H9 (cell line): ENCODE results near the gene NHS. TPM values are rescaled to one million over a fixed set of nuclear protein-coding genes. Genes with fewer than 3 reads are reported as not detected.

Experiments
- DNase-seq: peaks from one replicate; pipeline ENCODE4 v3.0.0-alpha.2; 2017
- H2AFZ ChIP-seq: one replicate; pipeline ENCODE4 v1.6.1; 2013; ENCODE audit warnings: mild to moderate bottlenecking, low read length, control low read depth, moderate library complexity
- H2AK5ac ChIP-seq: 2 replicates; pipeline ENCODE4 v1.6.1; 2013; ENCODE audit warnings: low read length, control low read depth, mixed read lengths; ENCODE audit not compliant: insufficient read length
- H2BK120ac ChIP-seq: one replicate; pipeline ENCODE4 v1.6.1; 2013; ENCODE audit warnings: low read depth, mild to moderate bottlenecking, low read length, control low read depth, inconsistent platforms; ENCODE audit not compliant: poor library complexity, severe bottlenecking
- H2BK12ac ChIP-seq: 2 replicates; pipeline ENCODE4 v1.6.1; 2013; ENCODE audit warnings: low read length, control low read depth, mixed read lengths, low read depth; ENCODE audit not compliant: insufficient read length
- H2BK15ac ChIP-seq: 2 replicates; pipeline ENCODE4 v1.6.1; 2013; ENCODE audit warnings: low read depth, low read length, control low read depth
- H2BK20ac ChIP-seq: one replicate; pipeline ENCODE4 v1.6.1; 2013; ENCODE audit warnings: low read depth, mild to moderate bottlenecking, low read length, control low read depth, inconsistent platforms; ENCODE audit not compliant: poor library complexity, severe bottlenecking
- H2BK5ac ChIP-seq: 2 replicates; pipeline ENCODE4 v1.6.1; 2013; ENCODE audit warnings: low read length, control low read depth, mixed read lengths; ENCODE audit not compliant: insufficient read length
- H3K14ac ChIP-seq: 2 replicates; pipeline ENCODE4 v1.6.1; 2013; ENCODE audit warnings: low read length, control low read depth; ENCODE audit not compliant: insufficient read depth
- H3K18ac ChIP-seq: 2 replicates; pipeline ENCODE4 v1.6.1; 2013; ENCODE audit warnings: low read depth, mild to moderate bottlenecking, mixed read lengths, low read length, control low read depth; ENCODE audit not compliant: insufficient read length
- H3K23ac ChIP-seq: 2 replicates; pipeline ENCODE4 v1.6.1; 2013; ENCODE audit warnings: low read length, control low read depth, mixed read lengths, low read depth; ENCODE audit not compliant: insufficient read length
- H3K23me2 ChIP-seq: 2 replicates; pipeline ENCODE4 v1.6.1; 2013; ENCODE audit warnings: low read depth, mild to moderate bottlenecking, mixed read lengths, low read length, control low read depth; ENCODE audit not compliant: insufficient read length, poor library complexity, severe bottlenecking
- H3K27ac ChIP-seq: 2 replicates; pipeline ENCODE4 v1.5.1; 2013; ENCODE audit warnings: low read length, control low read depth, mixed read lengths, low read depth; ENCODE audit not compliant: insufficient read length
- H3K27me3 ChIP-seq: 2 replicates; pipeline ENCODE4 v1.6.1; 2013; ENCODE audit warnings: low read length, control low read depth, inconsistent platforms; ENCODE audit not compliant: insufficient read depth
- H3K4ac ChIP-seq: 2 replicates; pipeline ENCODE4 v1.6.1; 2013; ENCODE audit warnings: low read depth, mild to moderate bottlenecking, control low read depth, inconsistent platforms, low read length, moderate library complexity
- H3K4me1 ChIP-seq: 2 replicates; pipeline ENCODE4 v1.6.1; 2013; ENCODE audit warnings: low read length, control low read depth, inconsistent platforms; ENCODE audit not compliant: insufficient read depth
- H3K4me2 ChIP-seq: 2 replicates; pipeline ENCODE4 v1.6.1; 2013; ENCODE audit warnings: low read length, control low read depth, mixed read lengths; ENCODE audit not compliant: insufficient read length, insufficient read depth
- H3K56ac ChIP-seq: 2 replicates; pipeline ENCODE4 v1.6.1; 2013; ENCODE audit warnings: low read depth, mild to moderate bottlenecking, mixed read lengths, low read length, control low read depth; ENCODE audit not compliant: insufficient read length
- H3K79me1 ChIP-seq: 2 replicates; pipeline ENCODE4 v1.6.1; 2013; ENCODE audit warnings: low read depth, mild to moderate bottlenecking, moderate library complexity, low read length, control low read depth, inconsistent platforms; ENCODE audit not compliant: insufficient read depth, poor library complexity, severe bottlenecking
- H3K79me2 ChIP-seq: 2 replicates; pipeline ENCODE4 v1.6.1; 2013; ENCODE audit warnings: low read length, control low read depth, inconsistent platforms; ENCODE audit not compliant: insufficient read depth
- H3K9ac ChIP-seq: 2 replicates; pipeline ENCODE4 v1.6.1; 2013; ENCODE audit warnings: low read length, control low read depth, mixed read lengths; ENCODE audit not compliant: insufficient read length; ENCODE audit errors: extremely low read depth
- H3K9me3 ChIP-seq: one replicate; pipeline ENCODE4 v1.6.1; 2013; ENCODE audit warnings: low read depth, low read length, inconsistent platforms; ENCODE audit not compliant: control insufficient read depth
- H3T11ph ChIP-seq: one replicate; pipeline ENCODE4 v1.6.1; 2013; ENCODE audit warnings: mild to moderate bottlenecking, low read length, control low read depth, inconsistent platforms
- H4K20me1 ChIP-seq: one replicate; pipeline ENCODE4 v1.6.1; 2013; ENCODE audit not compliant: control insufficient read depth, insufficient read length, insufficient read depth
- H4K5ac ChIP-seq: 2 replicates; pipeline ENCODE4 v1.6.1; 2013; ENCODE audit warnings: low read depth, mild to moderate bottlenecking, mixed read lengths, low read length, control low read depth; ENCODE audit not compliant: insufficient read length
- H4K8ac ChIP-seq: replicated peaks from 2 replicates; pipeline ENCODE4 v1.6.1; 2013; ENCODE audit warnings: low read length, control low read depth, mixed read lengths, low read depth; ENCODE audit not compliant: insufficient read length
- H4K91ac ChIP-seq: 2 replicates; pipeline ENCODE4 v1.6.1; 2013; ENCODE audit warnings: low read depth, mild to moderate bottlenecking, moderate library complexity, mixed read lengths, low read length, control low read depth; ENCODE audit not compliant: insufficient read length
- H3K27ac Mint-ChIP-seq, 3 experiments: 2 replicates in 2 of 3; 3 replicates in 1 of 3; pipeline ENCODE4 v1.8.0; 2020 to 2021; ENCODE audit warnings: mixed read lengths in 3 of 3, mild to moderate bottlenecking in 1 of 3, moderate library complexity in 1 of 3
- H3K27me3 Mint-ChIP-seq: 2 replicates; pipeline ENCODE4 v1.8.0; 2021; ENCODE audit warnings: low read depth, mild to moderate bottlenecking, moderate library complexity, mixed read lengths
- H3K36me3 Mint-ChIP-seq, 3 experiments: 2 replicates in 2 of 3; 3 replicates in 1 of 3; pipeline ENCODE4 v1.8.0; 2020 to 2021; ENCODE audit warnings: low read depth in 3 of 3, mixed read lengths in 3 of 3; ENCODE audit not compliant: insufficient read depth in 1 of 3
- H3K4me1 Mint-ChIP-seq, 2 experiments: 2 replicates each; pipeline ENCODE4 v1.8.0; 2020; ENCODE audit warnings: mixed read lengths in 2 of 2
- H3K4me3 Mint-ChIP-seq, 2 experiments: 2 replicates in 1 of 2; 3 replicates in 1 of 2; pipeline ENCODE4 v1.8.0; 2020 to 2021; ENCODE audit warnings: mild to moderate bottlenecking in 2 of 2, mixed read lengths in 2 of 2, moderate library complexity in 1 of 2
- H3K9me3 Mint-ChIP-seq, 2 experiments: 2 replicates in 1 of 2; 3 replicates in 1 of 2; pipeline ENCODE4 v1.8.0; 2020; ENCODE audit warnings: mild to moderate bottlenecking in 2 of 2, mixed read lengths in 2 of 2, moderate library complexity in 1 of 2
- WGBS: extraction: QIAGEN DNeasy Blood & Tissue Kit; methylation state at CpG from one replicate; pipeline ENCODE4 v1.1.7; 2013; ENCODE audit warnings: missing lambda C conversion rate, low lambda C conversion rate, mixed read lengths; ENCODE audit not compliant: insufficient read length; ENCODE audit errors: extremely low coverage; 5-methylcytosine and 5-hydroxymethylcytosine counted together
- total RNA-seq: library from RNA; stranded (reverse); gene quantifications from 2 replicates; pipeline ENCODE4 v1.2.1, GENCODE V29; 2021
- TF ChIP-seq, protein P1 (sequence below): fragments of 200-600 bp; sonication (generic); conservative IDR thresholded peaks from 3 replicates; pipeline ENCODE4 v1.8.0; 2021; ENCODE audit warnings: antibody characterized with exemption, mild to moderate bottlenecking

Gene NHS
- total RNA-seq, 1 experiment from 2014 or later, result 8.7 TPM

DNA sequence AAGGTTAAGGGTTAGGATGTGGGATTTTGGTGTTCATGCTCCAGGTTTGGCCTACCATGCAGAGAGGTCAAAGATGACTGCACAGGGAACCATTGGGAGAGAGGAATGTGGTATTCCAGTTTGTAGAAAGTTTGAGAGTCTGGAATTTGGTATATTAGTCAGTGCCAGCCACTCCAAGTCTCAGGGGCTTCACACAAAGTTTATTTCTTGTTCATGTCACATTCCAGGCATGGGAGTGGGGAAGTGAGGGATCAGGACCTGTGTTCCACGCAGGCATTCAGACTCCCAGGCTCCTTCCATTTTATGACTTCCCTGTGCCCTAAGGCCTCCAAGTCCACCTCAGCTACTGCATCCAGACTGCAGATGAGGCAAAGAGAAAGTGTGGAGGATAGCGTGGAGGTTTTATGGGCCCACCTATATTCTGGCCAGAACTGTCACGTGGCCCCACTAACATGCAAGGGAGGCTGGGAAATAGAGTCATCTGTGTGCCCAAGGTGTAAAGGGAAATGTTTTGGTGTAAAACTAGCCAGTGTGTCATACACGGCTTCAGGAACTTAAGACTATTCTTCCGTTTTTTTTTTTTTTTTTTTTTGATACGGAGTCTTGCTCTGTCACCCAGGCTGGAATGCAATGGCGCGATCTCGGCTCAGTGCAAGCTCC is 221.7 kb downstream of the NHS start:
- no peak overlapping the region for H2AFZ ChIP-seq

More for the DNA sequence above, 221.7 kb downstream of the NHS start:
- Histone ChIP-seq H3K9ac (no peak overlapping the region), H3K18ac (no peak overlapping the region), H3K79me2 (no peaks in the 10 kb centered on the region), H3K56ac (no peak overlapping the region), H3T11ph (no peak overlapping the region), H4K91ac (no peak overlapping the region), H3K27me3 (peaks cover 3% of the 10 kb centered on the region), H3K14ac (no peak overlapping the region), H3K4ac (no peak overlapping the region), H4K20me1 (no peaks in the 10 kb centered on the region), H2BK12ac (no peak overlapping the region), H2BK20ac (no peak overlapping the region), H3K23ac (no peak overlapping the region), H2BK120ac (no peak overlapping the region), H2BK5ac (no peak overlapping the region), H3K9me3 (no peaks in the 10 kb centered on the region), H4K8ac (no peak overlapping the region), H4K5ac (no peak overlapping the region), H3K4me1 (peaks cover 6% of the 10 kb centered on the region; the same call in 1 of the 2 replicates), H2AK5ac (no peak overlapping the region), H3K27ac (no peak overlapping the region), H3K79me1 (no peaks in the 10 kb centered on the region), H3K4me2 (no peak overlapping the region), H2BK15ac (no peak overlapping the region), H3K23me2 (no peaks in the 10 kb centered on the region)
- Mint-ChIP-seq H3K4me3 (no peak overlapping the region), H3K27ac (peak overlapping the region in 1 of 3 experiments; percentile 64; a peak in 1 of 7 replicates), H3K4me1 (peaks cover 30 to 32% of the 10 kb centered on the region in 2 experiments), H3K9me3 (no peaks in the 10 kb centered on the region), H3K27me3 (peaks cover 15% of the 10 kb centered on the region), H3K36me3 (peaks cover 0 to 2% (median 0%) of the 10 kb centered on the region in 3 experiments; a peak in 1 of 7 replicates)
- TF ChIP-seq, protein P1, sequence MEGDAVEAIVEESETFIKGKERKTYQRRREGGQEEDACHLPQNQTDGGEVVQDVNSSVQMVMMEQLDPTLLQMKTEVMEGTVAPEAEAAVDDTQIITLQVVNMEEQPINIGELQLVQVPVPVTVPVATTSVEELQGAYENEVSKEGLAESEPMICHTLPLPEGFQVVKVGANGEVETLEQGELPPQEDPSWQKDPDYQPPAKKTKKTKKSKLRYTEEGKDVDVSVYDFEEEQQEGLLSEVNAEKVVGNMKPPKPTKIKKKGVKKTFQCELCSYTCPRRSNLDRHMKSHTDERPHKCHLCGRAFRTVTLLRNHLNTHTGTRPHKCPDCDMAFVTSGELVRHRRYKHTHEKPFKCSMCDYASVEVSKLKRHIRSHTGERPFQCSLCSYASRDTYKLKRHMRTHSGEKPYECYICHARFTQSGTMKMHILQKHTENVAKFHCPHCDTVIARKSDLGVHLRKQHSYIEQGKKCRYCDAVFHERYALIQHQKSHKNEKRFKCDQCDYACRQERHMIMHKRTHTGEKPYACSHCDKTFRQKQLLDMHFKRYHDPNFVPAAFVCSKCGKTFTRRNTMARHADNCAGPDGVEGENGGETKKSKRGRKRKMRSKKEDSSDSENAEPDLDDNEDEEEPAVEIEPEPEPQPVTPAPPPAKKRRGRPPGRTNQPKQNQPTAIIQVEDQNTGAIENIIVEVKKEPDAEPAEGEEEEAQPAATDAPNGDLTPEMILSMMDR, result no peak
- no CpG with 5 or more reads among the region's 9 CpGs for WGBS
- no peak for DNase-seq
